IPS DF 4.7 (cell line): Measurements from ENCODE around the gene ZKSCAN4.

Source experiments
- DNase-seq: peaks from one replicate; pipeline ENCODE4 v3.0.0-alpha.2; 2013; ENCODE audit warnings: low spot score; ENCODE audit errors: extremely low read depth

The ZKSCAN4 gene

GRCh38 chr6:28252009-28252975 is at the start of gene ZKSCAN4:
TSS of gene ZKSCAN4 (minus strand) at chr6:28252269. CDS start at chr6:28251980, 289 bp downstream.
- DNase-seq: peak; percentile 87

GRCh38 chr6:28296520-28297060 is 44.5 kb upstream of the ZKSCAN4 start:
- DNase-seq: no peak

- no peak for DNase-seq
Observed at GRCh38 chr6:28295326-28295725, 43.3 kb upstream of the ZKSCAN4 start.

- DNase-seq: no peak
Observed at GRCh38 chr6:28291573-28291972, 39.5 kb upstream of the ZKSCAN4 start.

GRCh38 chr6:28282926-28283325 is 30.9 kb upstream of the ZKSCAN4 start:
- DNase-seq: no peak

- peak; percentile 11 for DNase-seq
Observed at GRCh38 chr6:28281288-28282064, 29.4 kb upstream of the ZKSCAN4 start, which contains the start of gene PGBD1. TSS of gene PGBD1 (plus strand) at chr6:28281572. CDS start at chr6:28283814, 2,242 bp downstream.

- DNase-seq: no peak
Observed at GRCh38 chr6:28280595-28281287, 28.7 kb upstream of the ZKSCAN4 start.

- DNase-seq: no peak
Observed at GRCh38 chr6:28277746-28278145, 25.7 kb upstream of the ZKSCAN4 start.

- no peak for DNase-seq
Observed at GRCh38 chr6:28274888-28275287, 22.8 kb upstream of the ZKSCAN4 start.

- DNase-seq: no peak
Observed at GRCh38 chr6:28269492-28269891, 17.4 kb upstream of the ZKSCAN4 start.

- no peak for DNase-seq
Observed at GRCh38 chr6:28267695-28268059, 15.6 kb upstream of the ZKSCAN4 start.

GRCh38 chr6:28266962-28267694 is 15.1 kb upstream of the ZKSCAN4 start, which contains the start of gene ZSCAN26:
TSS of gene ZSCAN26 (plus strand) at chr6:28267143. CDS start at chr6:28271920, 4,777 bp downstream.
- DNase-seq: peak; percentile 66

GRCh38 chr6:28266563-28266961 is 14.5 kb upstream of the ZKSCAN4 start:
- DNase-seq: no peak

- DNase-seq: no peak
Observed at GRCh38 chr6:28264834-28265401, 12.8 kb upstream of the ZKSCAN4 start.

- no peak for DNase-seq
Observed at GRCh38 chr6:28263922-28264321, 11.9 kb upstream of the ZKSCAN4 start.

- DNase-seq: no peak
Observed at GRCh38 chr6:28258877-28259777, 7.1 kb upstream of the ZKSCAN4 start, which contains the start of gene NKAPL. TSS of gene NKAPL (plus strand) at chr6:28259297. CDS start at chr6:28259372, 75 bp downstream.

GRCh38 chr6:28257042-28257441 is 5.0 kb upstream of the ZKSCAN4 start:
- DNase-seq: no peak

GRCh38 chr6:28254121-28254519 is 2.1 kb upstream of the ZKSCAN4 start:
- DNase-seq: no peak

- no peak for DNase-seq
Observed at GRCh38 chr6:28251661-28252008, 434 bp downstream of the ZKSCAN4 start.
